Lower leg skin (tissue), 4 donors: ENCODE data around the gene ADAMTS14. TPM values are rescaled to one million over a fixed set of nuclear protein-coding genes. Genes with fewer than 3 reads are reported as not detected.

Source experiments
- DNase-seq, 2 donors: peaks; one replicate each; pipeline ENCODE4 v3.0.0-alpha.2; 2019; ENCODE audit warnings: low spot score in 2 of 2
- H3K4me3 ChIP-seq: fragments of 200-600 bp; sonication (generic); 2 replicates; pipeline ENCODE4 v1.5.1; 2017; ENCODE audit warnings: mild to moderate bottlenecking, low read depth; ENCODE audit not compliant: poor library complexity, severe bottlenecking
- CTCF ChIP-seq, 3 donors: fragments of 450-650 bp; IDR thresholded peaks; one replicate each; pipeline ENCODE4 v1.5.1; 2016; ENCODE audit warnings: antibody characterized with exemption in 3 of 3, mild to moderate bottlenecking in 3 of 3, moderate library complexity in 2 of 3
- POLR2A ChIP-seq, 2 donors: fragments of 450-650 bp; IDR thresholded peaks; one replicate each; pipeline ENCODE4 v1.6.1; 2016 to 2017; ENCODE audit warnings: antibody characterized with exemption in 2 of 2, mild to moderate bottlenecking in 1 of 2, moderate library complexity in 1 of 2
- WGBS, 2 donors: methylation state at CpG; one replicate each; pipeline ENCODE4 v1.1.5; 2018; 5-methylcytosine and 5-hydroxymethylcytosine counted together
- intact Hi-C: fragments of 100-400 bp; cut with DNase I; formaldehyde crosslinking; loops from one replicate; pipeline ENCODE4 v1.15.0; 2023; ENCODE audit warnings: low total_unique reads
- total RNA-seq, 4 donors: library from RNA; depleted of rRNA; stranded (reverse); fragments of >200 nt; gene quantifications; one replicate each; pipeline ENCODE4 v1.1.0, GENCODE V29; 2016

The ADAMTS14 gene
- total RNA-seq, 4 donors from 2014 or later = 0.22 to 1.0 (median 0.34) TPM; not detected in 1

- TF ChIP-seq CTCF (IDR thresholded peaks at IDR 0.05) (no peak), POLR2A (IDR thresholded peaks at IDR 0.05) (no peak)
- WGBS, 2 donors = 94 to 95% methylated on average over 5 of the region's 5 CpGs
- intact Hi-C loops = no loop called here
- H3K4me3 ChIP-seq = no peak overlapping the region
- no peak for DNase-seq
Measured at GRCh38 chr10:70683940-70684339, 11.6 kb downstream of the ADAMTS14 start.

- 94 to 96% methylated on average over 3 of the region's 3 CpGs for WGBS, 2 donors
- intact Hi-C loops = no loop called here
- DNase-seq = no peak
- TF ChIP-seq POLR2A (IDR thresholded peaks at IDR 0.05) = no peak
- no peak overlapping the region for H3K4me3 ChIP-seq
Measured at GRCh38 chr10:70684374-70684773, 12.1 kb downstream of the ADAMTS14 start.

- no peak for TF ChIP-seq CTCF (IDR thresholded peaks at IDR 0.05)
- no peak for TF ChIP-seq POLR2A (IDR thresholded peaks at IDR 0.05)
- H3K4me3 ChIP-seq = no peak overlapping the region
- intact Hi-C loops = no loop called here
- WGBS, 2 donors = 92 to 95% methylated on average over 4 of the region's 4 CpGs
- no peak for DNase-seq
Measured at GRCh38 chr10:70684839-70685454, 12.6 kb downstream of the ADAMTS14 start.

- 88 to 94% methylated on average over 8 of the region's 8 CpGs for WGBS, 2 donors
- TF ChIP-seq CTCF (IDR thresholded peaks at IDR 0.05) = no peak
- TF ChIP-seq POLR2A (IDR thresholded peaks at IDR 0.05) = no peak
- no peak for DNase-seq
- no peak overlapping the region for H3K4me3 ChIP-seq
- intact Hi-C loops = no loop called here
Measured at GRCh38 chr10:70685455-70685911, 13.2 kb downstream of the ADAMTS14 start.

- H3K4me3 ChIP-seq = no peak overlapping the region
- no peak for DNase-seq
- intact Hi-C loops = no loop called here
- WGBS, 2 donors = 81 to 85% methylated on average over 8 of the region's 9 CpGs
- TF ChIP-seq CTCF (IDR thresholded peaks at IDR 0.05) = no peak
Measured at GRCh38 chr10:70688828-70689227, 16.5 kb downstream of the ADAMTS14 start.

- intact Hi-C loops = no loop called here
- DNase-seq = no peak
- 87 to 94% methylated on average over 9 to 12 of the region's 12 CpGs for WGBS, 2 donors
- no peak overlapping the region for H3K4me3 ChIP-seq
- TF ChIP-seq POLR2A (IDR thresholded peaks at IDR 0.05) (no peak), CTCF (IDR thresholded peaks at IDR 0.05) (no peak)
Measured at GRCh38 chr10:70689661-70690060, 17.4 kb downstream of the ADAMTS14 start.
